Panc1 (cell line): ENCODE measurements around the gene EPHA8. TPM values are rescaled to one million over a fixed set of nuclear protein-coding genes. Genes with fewer than 3 reads are reported as not detected.

Experiments
- ATAC-seq: fragments of 200-7000 bp; cut with Tn5 transposase; 2 replicates; pipeline ENCODE4 v1.9.1; 2020; ENCODE audit warnings: mild to moderate bottlenecking, moderate library complexity
- BruUV-seq: library from RNA; stranded (reverse); fragments of 400-500 nt; replicated peaks from 2 replicates; lab custom pipeline; 2021; lab: Mats Ljungman, UMichigan
- CTCF ChIA-PET: fragments of 300-600 bp; sonication (Branson Sonifier 250); formaldehyde crosslinking; loops from one replicate; lab custom pipeline; 2022; ENCODE audit warnings: antibody characterized with exemption; lab: Charles Lee
- POLR2A ChIA-PET: fragments of 300-600 bp; sonication (Branson Sonifier 250); formaldehyde crosslinking; loops from one replicate; lab custom pipeline; 2022; ENCODE audit warnings: antibody characterized with exemption; lab: Charles Lee
- DNase-seq: peaks from one replicate; pipeline ENCODE4 v3.0.0-alpha.2; 2010; ENCODE audit warnings: low read depth, low spot score
- H3K27ac ChIP-seq: 2 replicates; pipeline ENCODE4 v1.5.1; 2011; ENCODE audit warnings: mild to moderate bottlenecking, low read length, inconsistent platforms
- H3K27me3 ChIP-seq: fragments of 200-500 bp; sonication (Bioruptor generic); 2 replicates; pipeline ENCODE4 v1.6.0; 2014; ENCODE audit warnings: low read length, inconsistent platforms; ENCODE audit not compliant: control insufficient read depth, insufficient read depth
- H3K36me3 ChIP-seq: fragments of 200-500 bp; sonication (Bioruptor generic); 2 replicates; pipeline ENCODE4 v1.5.1; 2014; ENCODE audit warnings: inconsistent platforms, mild to moderate bottlenecking, low read length, moderate library complexity; ENCODE audit not compliant: control insufficient read depth, insufficient read depth
- H3K4me1 ChIP-seq: 2 replicates; pipeline ENCODE4 v1.5.1; 2011; ENCODE audit warnings: inconsistent platforms, mild to moderate bottlenecking, low read length, moderate library complexity; ENCODE audit not compliant: control insufficient read depth, insufficient read depth
- H3K4me3 ChIP-seq, 2 experiments: 2 replicates each; pipeline ENCODE4 v1.5.1; 2011 to 2012; ENCODE audit warnings: low read depth in 2 of 2, low read length in 2 of 2, mild to moderate bottlenecking in 2 of 2, inconsistent platforms in 1 of 2, moderate library complexity in 1 of 2
- H3K9me3 ChIP-seq: fragments of 200-500 bp; sonication (Bioruptor generic); 2 replicates; pipeline ENCODE4 v1.5.1; 2014; ENCODE audit warnings: low read depth, mild to moderate bottlenecking, inconsistent platforms, low read length, moderate library complexity; ENCODE audit not compliant: control insufficient read depth, insufficient read depth
- CTCF ChIP-seq: fragments of 450-650 bp; IDR thresholded peaks from 2 replicates; pipeline ENCODE4 v1.5.1; 2017; ENCODE audit warnings: mild to moderate bottlenecking
- POLR2AphosphoS5 ChIP-seq: IDR thresholded peaks from 2 replicates; pipeline ENCODE4 v1.6.1; 2012; ENCODE audit warnings: mild to moderate bottlenecking, low read depth, low read length, moderate library complexity
- REST ChIP-seq, 2 experiments: IDR thresholded peaks; 2 replicates each; pipeline ENCODE4 v1.6.1; 2011 to 2012; ENCODE audit warnings: low read depth in 2 of 2, control low read depth in 1 of 2, low read length in 1 of 2, mild to moderate bottlenecking in 1 of 2, moderate library complexity in 1 of 2; ENCODE audit not compliant: insufficient read depth in 1 of 2
- SIN3A ChIP-seq: IDR thresholded peaks from 2 replicates; pipeline ENCODE4 v1.6.1; 2012; ENCODE audit warnings: low read depth, mild to moderate bottlenecking, low read length, moderate library complexity, borderline replicate concordance; ENCODE audit not compliant: insufficient read depth
- TCF7L2 ChIP-seq: IDR thresholded peaks from 2 replicates; pipeline ENCODE4 v1.6.1; 2011; ENCODE audit warnings: mild to moderate bottlenecking, low read depth, low read length, inconsistent platforms
- in situ Hi-C: cut with HindIII; loops from 2 replicates; pipeline ENCODE4 v1.10.0; 2016; ENCODE audit warnings: low sequenced_read_pairs, low pct_unique_long_range_greater_than_20kb
- intact Hi-C: fragments of 100-400 bp; cut with micrococcal nuclease; formaldehyde crosslinking; loops from one replicate; pipeline ENCODE4 v1.10.0; 2022; ENCODE audit not compliant: unreplicated experiment
- total RNA-seq: library from RNA; stranded (reverse); gene quantifications from one replicate; pipeline ENCODE4 v1.2.1, GENCODE V29; 2021; ENCODE audit not compliant: unreplicated experiment

The EPHA8 gene
- total RNA-seq, 1 experiment from 2014 or later, result not detected

- no TSS peak for BruUV-seq
These were observed 64.0 kb downstream of the EPHA8 start for GRCh38 chr1:22627331-22627730.

GRCh38 chr1:22628698-22629444, 65.6 kb downstream of the EPHA8 start:
- ATAC-seq, result no peak
- intact Hi-C loops, result no loop called here
- Histone ChIP-seq H3K4me3 (no peak overlapping the region), H3K36me3 (no peaks in the 10 kb centered on the region), H3K4me1 (no peaks in the 10 kb centered on the region), H3K27me3 (peaks cover 9% of the 10 kb centered on the region), H3K27ac (no peak overlapping the region), H3K9me3 (no peaks in the 10 kb centered on the region)
- no peak for TF ChIP-seq POLR2AphosphoS5
- DNase-seq, result no peak
- ChIA-PET POLR2A (interaction anchor here (0.7 kb wide), 1 partner anchor 226 kb away, joined by 3 read pairs; no protein-coding TSS in a partner anchor), CTCF (no interaction called here)
- no TSS peak for BruUV-seq
- in situ Hi-C loops, result no loop called here

More at GRCh38 chr1:22627331-22627730, 64.0 kb downstream of the EPHA8 start:
- CTCF ChIA-PET, result interaction anchor here (0.6 kb wide), 1 partner anchor 99 kb away, joined by 4 read pairs; no protein-coding TSS in a partner anchor
- POLR2A ChIA-PET, result no interaction called here
- H3K9me3 ChIP-seq, result no peaks in the 10 kb centered on the region
- no peak for ATAC-seq
- no peak overlapping the region for H3K27ac ChIP-seq
- H3K4me3 ChIP-seq, result no peak overlapping the region
- H3K36me3 ChIP-seq, result no peaks in the 10 kb centered on the region
- TF ChIP-seq TCF7L2 (no peak), POLR2AphosphoS5 (no peak), CTCF (no peak), SIN3A (no peak), REST (IDR thresholded peaks at IDR 0.05; ENCODE audit: insufficient read depth in 1 of 2, low read depth in 2 of 2, low read length in 1 of 2) (no peak)
- DNase-seq, result no peak
- no peaks in the 10 kb centered on the region for H3K4me1 ChIP-seq
- in situ Hi-C loops (no loop called here), intact Hi-C loops (no loop called here)
- H3K27me3 ChIP-seq, result peaks cover 7% of the 10 kb centered on the region

GRCh38 chr1:22629886-22630285, 66.6 kb downstream of the EPHA8 start:
- no TSS peak for BruUV-seq
- ChIA-PET POLR2A (no interaction called here), CTCF (no interaction called here)
- H3K4me1 ChIP-seq, result no peaks in the 10 kb centered on the region
- H3K36me3 ChIP-seq, result no peaks in the 10 kb centered on the region
- no peak overlapping the region for H3K4me3 ChIP-seq
- TF ChIP-seq SIN3A, result no peak
- TF ChIP-seq POLR2AphosphoS5, result no peak
- TF ChIP-seq REST (IDR thresholded peaks at IDR 0.05; ENCODE audit: insufficient read depth in 1 of 2, low read depth in 2 of 2, low read length in 1 of 2), result no peak
- no peak for TF ChIP-seq TCF7L2
- H3K27ac ChIP-seq, result no peak overlapping the region
- in situ Hi-C loops, result no loop called here
- DNase-seq (no peak), ATAC-seq (no peak)
- intact Hi-C loops, result no loop called here
- no peaks in the 10 kb centered on the region for H3K9me3 ChIP-seq
- peaks cover 10% of the 10 kb centered on the region for H3K27me3 ChIP-seq
